Transverse colon (tissue), 3 donors: Measurements from ENCODE around the gene TMEM59.

ENCODE experiments used
- POLR2A ChIP-seq: fragments of 450-650 bp; IDR thresholded peaks from one replicate; pipeline ENCODE4 v1.6.1; 2016; ENCODE audit warnings: antibody characterized with exemption, mild to moderate bottlenecking, moderate library complexity
- POLR2AphosphoS5 ChIP-seq, 3 donors: sonication (generic); formaldehyde crosslinking; IDR thresholded peaks; one replicate each; pipeline ENCODE4 v1.6.1; 2016; ENCODE audit warnings: antibody characterized with exemption in 3 of 3

GRCh38 chr1:54099061-54099610 is 46.1 kb upstream of the TMEM59 start:
- TF ChIP-seq POLR2AphosphoS5 (IDR thresholded peaks at IDR 0.05) (no peak), POLR2A (no peak)
